Measurements from ENCODE around the gene CUL3.

Gene CUL3

GRCh38 chr2:224442071-224442967, 142.8 kb downstream of the CUL3 start:
- TF ChIP-seq SPI1 (IDR thresholded peaks at IDR 0.05; ENCODE audit: borderline replicate concordance, low read depth): no peak
- TF ChIP-seq, protein P1, sequence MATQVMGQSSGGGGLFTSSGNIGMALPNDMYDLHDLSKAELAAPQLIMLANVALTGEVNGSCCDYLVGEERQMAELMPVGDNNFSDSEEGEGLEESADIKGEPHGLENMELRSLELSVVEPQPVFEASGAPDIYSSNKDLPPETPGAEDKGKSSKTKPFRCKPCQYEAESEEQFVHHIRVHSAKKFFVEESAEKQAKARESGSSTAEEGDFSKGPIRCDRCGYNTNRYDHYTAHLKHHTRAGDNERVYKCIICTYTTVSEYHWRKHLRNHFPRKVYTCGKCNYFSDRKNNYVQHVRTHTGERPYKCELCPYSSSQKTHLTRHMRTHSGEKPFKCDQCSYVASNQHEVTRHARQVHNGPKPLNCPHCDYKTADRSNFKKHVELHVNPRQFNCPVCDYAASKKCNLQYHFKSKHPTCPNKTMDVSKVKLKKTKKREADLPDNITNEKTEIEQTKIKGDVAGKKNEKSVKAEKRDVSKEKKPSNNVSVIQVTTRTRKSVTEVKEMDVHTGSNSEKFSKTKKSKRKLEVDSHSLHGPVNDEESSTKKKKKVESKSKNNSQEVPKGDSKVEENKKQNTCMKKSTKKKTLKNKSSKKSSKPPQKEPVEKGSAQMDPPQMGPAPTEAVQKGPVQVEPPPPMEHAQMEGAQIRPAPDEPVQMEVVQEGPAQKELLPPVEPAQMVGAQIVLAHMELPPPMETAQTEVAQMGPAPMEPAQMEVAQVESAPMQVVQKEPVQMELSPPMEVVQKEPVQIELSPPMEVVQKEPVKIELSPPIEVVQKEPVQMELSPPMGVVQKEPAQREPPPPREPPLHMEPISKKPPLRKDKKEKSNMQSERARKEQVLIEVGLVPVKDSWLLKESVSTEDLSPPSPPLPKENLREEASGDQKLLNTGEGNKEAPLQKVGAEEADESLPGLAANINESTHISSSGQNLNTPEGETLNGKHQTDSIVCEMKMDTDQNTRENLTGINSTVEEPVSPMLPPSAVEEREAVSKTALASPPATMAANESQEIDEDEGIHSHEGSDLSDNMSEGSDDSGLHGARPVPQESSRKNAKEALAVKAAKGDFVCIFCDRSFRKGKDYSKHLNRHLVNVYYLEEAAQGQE (IDR thresholded peaks at IDR 0.05; ENCODE audit: insufficient replicate concordance, low read depth): no peak
- no peak for TF ChIP-seq GABPA (IDR thresholded peaks at IDR 0.05; ENCODE audit: low read depth)
- no peak for TF ChIP-seq CTCF (IDR thresholded peaks at IDR 0.05; ENCODE audit: insufficient read depth, low read length)
- TF ChIP-seq POLR2AphosphoS5 (IDR thresholded peaks at IDR 0.05; ENCODE audit: low read depth): no peak
- H3K27ac ChIP-seq (replicated peaks): no peak overlapping the region
- peak in 1 of 2 experiments; percentile 18 for DNase-seq (ENCODE audit: low read depth in 1 of 2, low spot score in 1 of 2)
- H3K4me3 ChIP-seq (replicated peaks; ENCODE audit: insufficient read depth, low read length): peak overlapping the region; percentile 41
- no peaks in the 10 kb centered on the region for H3K27me3 ChIP-seq (ENCODE audit: insufficient read depth, poor library complexity, severe bottlenecking)

DNA sequence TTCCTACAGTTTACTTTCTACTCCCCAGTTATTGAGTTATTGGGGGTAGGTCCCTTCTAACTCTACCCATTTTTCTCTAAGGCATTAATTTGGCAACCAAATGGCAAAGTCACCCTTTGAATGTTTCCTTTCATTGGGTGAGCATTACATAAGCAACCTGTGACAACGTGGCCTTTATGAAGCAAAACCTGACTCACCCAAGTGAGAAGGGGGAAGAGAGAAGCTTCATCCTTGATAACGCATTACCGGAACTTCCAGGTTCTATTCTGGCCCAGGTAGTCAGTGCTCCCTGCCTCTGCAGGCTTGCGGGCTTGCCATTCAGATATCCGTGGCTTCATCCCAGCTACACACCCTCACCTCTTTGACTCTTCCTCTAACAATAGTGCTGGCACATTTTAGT, 144.2 kb downstream of the CUL3 start:
- Histone ChIP-seq H3K27ac (replicated peaks) (no peak overlapping the region), H3K4me3 (replicated peaks; ENCODE audit: insufficient read depth, low read length) (no peak overlapping the region), H3K27me3 (ENCODE audit: insufficient read depth, poor library complexity, severe bottlenecking) (no peaks in the 10 kb centered on the region)
- TF ChIP-seq CTCF (IDR thresholded peaks at IDR 0.05; ENCODE audit: insufficient read depth, low read length) (no peak), GABPA (IDR thresholded peaks at IDR 0.05; ENCODE audit: low read depth) (no peak), POLR2AphosphoS5 (IDR thresholded peaks at IDR 0.05; ENCODE audit: low read depth) (no peak), SPI1 (IDR thresholded peaks at IDR 0.05; ENCODE audit: borderline replicate concordance, low read depth) (no peak)
- TF ChIP-seq, protein P1 (IDR thresholded peaks at IDR 0.05; ENCODE audit: insufficient replicate concordance, low read depth): no peak
- peak in 1 of 2 experiments; percentile 3 for DNase-seq (ENCODE audit: low read depth in 1 of 2, low spot score in 1 of 2)

DNA sequence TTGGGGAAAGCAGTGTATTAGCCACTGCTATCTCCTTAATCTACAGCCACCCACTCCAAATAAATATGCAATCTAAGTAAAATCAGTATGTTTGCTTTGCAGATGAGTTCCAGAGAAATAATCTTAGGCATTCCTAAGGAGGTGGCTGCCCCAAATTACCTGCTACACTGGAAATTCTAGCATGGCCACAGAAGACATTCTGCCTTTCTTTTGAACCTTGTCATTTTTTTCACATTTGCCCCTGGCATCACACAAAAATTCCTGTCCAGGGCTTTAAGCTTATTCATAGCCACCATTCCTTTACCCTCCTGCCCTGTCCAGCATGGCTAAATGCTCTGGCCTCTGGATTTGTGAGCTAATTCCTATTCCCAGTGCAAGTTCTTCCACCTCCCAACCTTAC, 146.4 kb downstream of the CUL3 start:
- no peak for DNase-seq (ENCODE audit: low read depth in 1 of 2, low spot score in 1 of 2)
- Histone ChIP-seq H3K27ac (replicated peaks) (no peak overlapping the region), H3K4me3 (replicated peaks; ENCODE audit: insufficient read depth, low read length) (no peak overlapping the region), H3K27me3 (ENCODE audit: insufficient read depth, poor library complexity, severe bottlenecking) (no peaks in the 10 kb centered on the region)
- TF ChIP-seq, protein P1 (IDR thresholded peaks at IDR 0.05; ENCODE audit: insufficient replicate concordance, low read depth): no peak
- TF ChIP-seq CTCF (IDR thresholded peaks at IDR 0.05; ENCODE audit: insufficient read depth, low read length) (no peak), GABPA (IDR thresholded peaks at IDR 0.05; ENCODE audit: low read depth) (no peak), POLR2AphosphoS5 (IDR thresholded peaks at IDR 0.05; ENCODE audit: low read depth) (no peak), SPI1 (IDR thresholded peaks at IDR 0.05; ENCODE audit: borderline replicate concordance, low read depth) (no peak)
